Common myeloid progenitor, CD34-positive (primary cell): ENCODE results near the gene SLC25A44.

ENCODE experiments used
- CTCF ChIA-PET: fragments of 350-600 bp; sonication (Branson Sonifier 250); formaldehyde crosslinking; loops from one replicate; lab custom pipeline; 2021; ENCODE audit warnings: antibody characterized with exemption; lab: Charles Lee
- POLR2A ChIA-PET: fragments of 350-600 bp; sonication (Branson Sonifier 250); formaldehyde crosslinking; loops from one replicate; lab custom pipeline; 2021; ENCODE audit warnings: antibody characterized with exemption; lab: Charles Lee
- DNase-seq, 3 donors: peaks; one replicate each; pipeline versions ENCODE4 v3.0.0 to v3.0.0-alpha.2; 2013
- H3K27ac ChIP-seq, 2 experiments: 1 replicate in 1 of 2; 2 replicates in 1 of 2; pipeline ENCODE4 v1.7.0; 2013; ENCODE audit warnings: inconsistent platforms in 2 of 2, low read length in 2 of 2, mild to moderate bottlenecking in 2 of 2, low read depth in 1 of 2, moderate library complexity in 1 of 2; ENCODE audit not compliant: severe bottlenecking in 2 of 2, insufficient read depth in 1 of 2, poor library complexity in 1 of 2
- H3K27me3 ChIP-seq, 5 experiments: replicated peaks in 2 of 5; 1 replicate in 3 of 5; 2 replicates in 2 of 5; pipeline versions ENCODE4 v1.6.1 to v1.7.0; 2013; ENCODE audit warnings: low read length in 4 of 5, mild to moderate bottlenecking in 2 of 5, moderate library complexity in 2 of 5, inconsistent platforms in 1 of 5; ENCODE audit not compliant: insufficient read depth in 5 of 5, control insufficient read depth in 4 of 5
- H3K36me3 ChIP-seq, 4 experiments: 1 replicate in 2 of 4; 2 replicates in 2 of 4; pipeline versions ENCODE4 v1.6.1 to v1.7.0; 2013; ENCODE audit warnings: low read length in 3 of 4, control low read depth in 1 of 4, mild to moderate bottlenecking in 1 of 4; ENCODE audit not compliant: control insufficient read depth in 4 of 4, insufficient read depth in 4 of 4
- H3K4me1 ChIP-seq, 4 experiments: 1 replicate in 3 of 4; 2 replicates in 1 of 4; pipeline versions ENCODE4 v1.6.1 to v1.7.1; 2013; ENCODE audit warnings: low read length in 3 of 4, mild to moderate bottlenecking in 3 of 4, control low read depth in 1 of 4, inconsistent platforms in 1 of 4, moderate library complexity in 1 of 4; ENCODE audit not compliant: control insufficient read depth in 4 of 4, insufficient read depth in 4 of 4; ENCODE audit errors: control extremely low read depth in 1 of 4
- H3K4me3 ChIP-seq, 7 experiments: 1 replicate in 4 of 7; 2 replicates in 3 of 7; pipeline versions ENCODE4 v1.5.1 to v1.7.0; 2013; ENCODE audit warnings: mild to moderate bottlenecking in 7 of 7, low read length in 6 of 7, moderate library complexity in 6 of 7, inconsistent platforms in 2 of 7, low read depth in 2 of 7, control low read depth in 1 of 7; ENCODE audit not compliant: insufficient read depth in 4 of 7, control insufficient read depth in 1 of 7; ENCODE audit errors: extremely low read depth in 1 of 7
- H3K9me3 ChIP-seq, 5 experiments: 1 replicate in 4 of 5; 2 replicates in 1 of 5; pipeline versions ENCODE4 v1.6.1 to v1.7.1; 2013; ENCODE audit warnings: low read length in 4 of 5, mild to moderate bottlenecking in 2 of 5, inconsistent platforms in 1 of 5, low read depth in 1 of 5, moderate library complexity in 1 of 5; ENCODE audit not compliant: control insufficient read depth in 4 of 5, insufficient read depth in 2 of 5; ENCODE audit errors: control extremely low read depth in 1 of 5
- WGBS: methylation state at CpG from one replicate; pipeline ENCODE4 v1.1.5; 2013; ENCODE audit not compliant: insufficient coverage; 5-methylcytosine and 5-hydroxymethylcytosine counted together

SLC25A44 gene

GRCh38 chr1:156230473-156230837, 36.6 kb downstream of the SLC25A44 start:
- Histone ChIP-seq H3K4me3 (no peak overlapping the region), H3K36me3 (peaks cover 4 to 48% (median 32%) of the 10 kb centered on the region in 4 experiments), H3K9me3 (no peaks in the 10 kb centered on the region), H3K27me3 (no peaks in the 10 kb centered on the region), H3K27ac (no peak overlapping the region), H3K4me1 (peaks cover 0 to 18% (median 12%) of the 10 kb centered on the region in 4 experiments)
- POLR2A ChIA-PET, result interaction anchor here (0.5 kb wide), 1 partner anchor 85 kb away, joined by 3 read pairs; no protein-coding TSS in a partner anchor
- WGBS, result no CpG with 5 or more reads among the region's 1 CpG
- DNase-seq, result no peak
- CTCF ChIA-PET, result interaction anchor here (0.6 to 16.8 kb wide), 8 partner anchors 20 to 135 kb away, joined by 3 to 399 read pairs (median 4); partner anchors contain the start of genes SEMA4A, SMG5 and TMEM79

DNA sequence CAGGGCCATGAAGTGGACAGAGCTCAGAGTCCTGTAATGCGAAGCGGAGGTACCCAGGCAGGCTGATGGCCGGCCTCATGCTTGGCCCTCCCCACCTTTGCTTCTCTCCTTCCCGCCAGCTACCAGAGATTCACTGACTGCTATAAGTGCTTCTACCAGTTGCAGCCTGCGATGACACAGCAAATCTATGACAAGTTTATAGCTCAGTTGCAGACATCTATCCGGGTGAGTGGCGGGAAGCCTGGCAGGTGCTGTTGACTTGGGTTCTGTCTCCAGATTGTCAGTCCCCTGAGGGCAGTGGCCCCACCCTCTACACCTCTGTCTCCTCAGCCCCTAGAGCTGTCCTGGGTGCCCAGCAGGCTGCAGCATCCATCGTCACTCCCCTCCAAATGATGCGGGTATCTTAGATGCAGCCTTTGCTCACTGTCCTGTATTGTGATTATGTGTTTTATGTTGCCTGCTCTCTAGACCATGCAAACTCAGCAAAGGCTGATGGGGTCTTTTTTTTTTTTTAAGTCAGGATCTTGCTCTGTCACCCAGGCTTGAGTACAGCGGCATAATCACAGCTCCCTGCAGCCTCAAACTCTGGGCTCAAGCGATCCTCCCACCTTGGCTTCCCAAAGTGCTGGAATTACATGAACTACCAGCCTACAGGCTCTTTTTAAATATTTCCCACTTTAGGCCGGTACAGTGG, 38.4 kb downstream of the SLC25A44 start:
- Histone ChIP-seq H3K27me3 (no peaks in the 10 kb centered on the region), H3K4me1 (peaks cover 0 to 13% (median 9%) of the 10 kb centered on the region in 4 experiments), H3K36me3 (peaks cover 4 to 55% (median 42%) of the 10 kb centered on the region in 4 experiments), H3K27ac (no peak overlapping the region), H3K4me3 (no peak overlapping the region), H3K9me3 (no peaks in the 10 kb centered on the region)
- 67% methylated on average over 10 of the region's 12 CpGs for WGBS
- peak; percentile 25 to 73 (median 63) for DNase-seq
- POLR2A ChIA-PET, result no interaction called here
- CTCF ChIA-PET, result interaction anchor here (0.6 to 16.8 kb wide), 5 partner anchors 9 to 140 kb away, joined by 3 to 399 read pairs (median 3); partner anchors contain the start of gene SEMA4A

- Histone ChIP-seq H3K27ac (no peak overlapping the region), H3K9me3 (no peaks in the 10 kb centered on the region), H3K27me3 (no peaks in the 10 kb centered on the region), H3K36me3 (peaks cover 3 to 60% (median 45%) of the 10 kb centered on the region in 4 experiments), H3K4me1 (peaks cover 0 to 13% (median 9%) of the 10 kb centered on the region in 4 experiments), H3K4me3 (no peak overlapping the region)
- whole genome bisulfite sequencing, result 96% methylated on average over 4 of the region's 5 CpGs
- POLR2A ChIA-PET, result interaction anchor here (0.6 kb wide), 2 partner anchors 17 to 1971 kb away, joined by 3 to 4 read pairs; no protein-coding TSS in a partner anchor
- no peak for DNase-seq
- CTCF ChIA-PET, result interaction anchor here (0.6 to 16.8 kb wide), 4 partner anchors 8 to 142 kb away, joined by 3 to 399 read pairs (median 6); partner anchors contain the start of gene SEMA4A
Observed at GRCh38 chr1:156233426-156234127, 39.7 kb downstream of the SLC25A44 start.

DNA sequence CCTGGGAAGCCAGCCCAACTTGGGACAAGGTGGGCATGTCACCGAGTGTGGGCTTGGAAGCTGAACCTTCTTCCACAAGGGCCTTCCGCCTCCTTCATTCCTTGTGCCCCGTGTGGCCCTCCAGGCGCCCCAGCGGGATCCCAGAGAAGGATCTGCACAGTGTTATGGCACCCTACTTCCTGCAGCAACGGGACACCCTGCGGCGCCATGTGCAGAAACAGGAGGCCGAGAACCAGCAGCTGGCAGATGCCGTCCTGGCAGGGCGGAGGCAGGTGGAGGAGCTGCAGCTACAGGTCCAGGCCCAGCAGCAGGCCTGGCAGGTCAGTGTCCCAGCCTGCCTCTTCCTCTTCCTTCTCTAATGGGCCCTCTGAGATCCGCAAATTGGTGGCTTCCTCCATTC, 42.3 kb downstream of the SLC25A44 start:
- CTCF ChIA-PET, result interaction anchor here (0.5 kb wide), 1 partner anchor 12 kb away, joined by 3 read pairs; the partner anchor contains the start of gene PAQR6
- H3K27ac ChIP-seq, result no peak overlapping the region
- H3K4me1 ChIP-seq, result peaks cover 0 to 17% (median 13%) of the 10 kb centered on the region in 4 experiments
- no peaks in the 10 kb centered on the region for H3K27me3 ChIP-seq
- 98% methylated on average over 11 of the region's 12 CpGs for WGBS
- POLR2A ChIA-PET, result no interaction called here
- no peaks in the 10 kb centered on the region for H3K9me3 ChIP-seq
- H3K36me3 ChIP-seq, result peaks cover 0 to 62% (median 52%) of the 10 kb centered on the region in 4 experiments
- DNase-seq, result no peak
- no peak overlapping the region for H3K4me3 ChIP-seq

DNA sequence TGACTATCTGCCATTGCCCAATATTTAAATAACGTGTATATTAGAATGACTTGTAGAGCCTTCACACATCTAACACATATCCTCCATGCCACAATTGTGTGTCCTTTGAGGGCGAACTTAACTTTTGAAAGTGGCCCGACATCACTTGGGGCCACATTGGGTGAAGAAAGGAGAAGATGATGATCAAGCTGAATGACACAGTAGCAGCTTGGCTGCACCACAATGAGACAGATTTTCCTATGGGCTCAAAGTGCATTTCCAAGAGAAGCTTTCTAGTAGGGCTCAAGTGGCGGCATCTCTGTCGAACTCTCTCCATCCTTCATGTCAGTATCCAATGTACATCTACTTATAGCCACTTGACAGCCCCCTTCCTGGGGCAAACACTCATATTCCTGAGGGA, 44.3 kb downstream of the SLC25A44 start:
- Histone ChIP-seq H3K27ac (no peak overlapping the region), H3K4me3 (no peak overlapping the region), H3K4me1 (peaks cover 0 to 18% (median 16%) of the 10 kb centered on the region in 4 experiments), H3K9me3 (no peaks in the 10 kb centered on the region), H3K36me3 (peaks cover 0 to 71% (median 55%) of the 10 kb centered on the region in 4 experiments), H3K27me3 (no peaks in the 10 kb centered on the region)
- CTCF ChIA-PET, result interaction anchor here (0.6 to 1.6 kb wide), 8 partner anchors 9 to 93 kb away, joined by 3 to 6 read pairs (median 3); no protein-coding TSS in a partner anchor
- POLR2A ChIA-PET, result no interaction called here
- WGBS, result 96% methylated on average over 4 of the region's 5 CpGs
- no peak for DNase-seq

- WGBS, result 42% methylated on average over 11 of the region's 15 CpGs
- CTCF ChIA-PET, result interaction anchor here (1.2 to 1.6 kb wide), 2 partner anchors 16 to 19 kb away, joined by 3 to 4 read pairs; no protein-coding TSS in a partner anchor
- Histone ChIP-seq H3K27ac (no peak overlapping the region), H3K9me3 (no peaks in the 10 kb centered on the region), H3K27me3 (peaks cover 0 to 2% (median 0%) of the 10 kb centered on the region in 5 experiments), H3K4me3 (no peak overlapping the region), H3K36me3 (peaks cover 0 to 49% (median 38%) of the 10 kb centered on the region in 4 experiments), H3K4me1 (peaks cover 0 to 38% (median 36%) of the 10 kb centered on the region in 4 experiments)
- peak in 2 of 3 donors; percentile 24 to 40 for DNase-seq
- POLR2A ChIA-PET, result interaction anchor here (0.6 to 1.4 kb wide), 2 partner anchors 10 to 13 kb away, joined by 4 read pairs; no protein-coding TSS in a partner anchor
Observed at GRCh38 chr1:156241311-156241811, 47.5 kb downstream of the SLC25A44 start.
